Activated T-cell treated with anti-CD3 and anti-CD28 coated beads for 4 hours (primary cell): ENCODE data around the gene DIDO1.

ENCODE experiments used
- DNase-seq: peaks from one replicate; pipeline ENCODE4 v3.0.0-alpha.2; 2020

The DIDO1 gene

GRCh38 chr20:62846166-62846890, 80.0 kb downstream of the DIDO1 start:
- DNase-seq, result no peak

GRCh38 chr20:62845416-62846160, 80.7 kb downstream of the DIDO1 start:
- no peak for DNase-seq

- DNase-seq, result no peak
These were observed 82.1 kb downstream of the DIDO1 start for GRCh38 chr20:62844182-62844581.

GRCh38 chr20:62843656-62844055, 82.6 kb downstream of the DIDO1 start:
- DNase-seq, result no peak

- no peak for DNase-seq
These were observed 84.5 kb downstream of the DIDO1 start for GRCh38 chr20:62841705-62842212.

- no peak for DNase-seq
These were observed 85.8 kb downstream of the DIDO1 start for GRCh38 chr20:62840244-62841197.

- DNase-seq, result no peak
These were observed 86.5 kb downstream of the DIDO1 start for GRCh38 chr20:62839816-62840215.

GRCh38 chr20:62839261-62839660, 87.0 kb downstream of the DIDO1 start:
- no peak for DNase-seq

GRCh38 chr20:62838128-62838891, 88.0 kb downstream of the DIDO1 start:
- no peak for DNase-seq

- no peak for DNase-seq
These were observed 88.5 kb downstream of the DIDO1 start for GRCh38 chr20:62837790-62838127.

GRCh38 chr20:62836967-62837490, 89.3 kb downstream of the DIDO1 start:
- no peak for DNase-seq

- no peak for DNase-seq
These were observed 90.1 kb downstream of the DIDO1 start for GRCh38 chr20:62835931-62836861.

- DNase-seq, result no peak
These were observed 91.2 kb downstream of the DIDO1 start for GRCh38 chr20:62834967-62835730.

GRCh38 chr20:62832951-62833391, 93.3 kb downstream of the DIDO1 start:
- no peak for DNase-seq

- DNase-seq, result no peak
These were observed 93.9 kb downstream of the DIDO1 start for GRCh38 chr20:62832212-62832922.

- DNase-seq, result no peak
These were observed 94.5 kb downstream of the DIDO1 start for GRCh38 chr20:62831854-62832211.

- no peak for DNase-seq
These were observed 94.9 kb downstream of the DIDO1 start for GRCh38 chr20:62831361-62831788.

GRCh38 chr20:62830821-62831220, 95.5 kb downstream of the DIDO1 start:
- no peak for DNase-seq

GRCh38 chr20:62830251-62830650, 96.1 kb downstream of the DIDO1 start:
- no peak for DNase-seq
